ENCODE results near the gene CCL16.
"Not testable (repeated sequence)": the region's sequence is repeated elsewhere in the genome, so short reads cannot be mapped to it uniquely, and the experiment has no call there.

CCL16 gene

GRCh38 chr17:35984140-35984539 is 2.8 kb upstream of the CCL16 start:
- no peak for DNase-seq

GRCh38 chr17:35982409-35983191 is 1.3 kb upstream of the CCL16 start:
- DNase-seq = no peak

GRCh38 chr17:35981908-35982330 is 622 bp upstream of the CCL16 start:
- DNase-seq = no peak

GRCh38 chr17:35978346-35978745 is 3.0 kb downstream of the CCL16 start:
- DNase-seq = no peak

- DNase-seq = no peak
Observed at GRCh38 chr17:35977509-35977908, 3.8 kb downstream of the CCL16 start.

GRCh38 chr17:35973333-35974260 is 7.7 kb downstream of the CCL16 start:
- DNase-seq = no peak

GRCh38 chr17:35972945-35973332 is 8.4 kb downstream of the CCL16 start:
- no peak for DNase-seq

- DNase-seq = no peak
Observed at GRCh38 chr17:35972535-35972934, 8.8 kb downstream of the CCL16 start.

GRCh38 chr17:35972066-35972465 is 9.2 kb downstream of the CCL16 start:
- DNase-seq = no peak

GRCh38 chr17:35969558-35970380 is 11.5 kb downstream of the CCL16 start:
- peak; percentile 37 to 55 for DNase-seq

- DNase-seq = no peak
Observed at GRCh38 chr17:35968520-35969054, 12.7 kb downstream of the CCL16 start.

- no peak for DNase-seq
Observed at GRCh38 chr17:35965272-35965671, 16.0 kb downstream of the CCL16 start.

- DNase-seq = no peak
Observed at GRCh38 chr17:35963663-35964062, 17.6 kb downstream of the CCL16 start.

GRCh38 chr17:35953720-35954119 is 27.6 kb downstream of the CCL16 start:
- no peak for DNase-seq

GRCh38 chr17:35949401-35949800 is 31.9 kb downstream of the CCL16 start:
- no peak for DNase-seq

- DNase-seq = no peak
Observed at GRCh38 chr17:35948092-35948491, 33.2 kb downstream of the CCL16 start.

- DNase-seq = peak; percentile 5 to 56
Observed at GRCh38 chr17:35947156-35947585, 34.1 kb downstream of the CCL16 start.

GRCh38 chr17:35944151-35944550 is 37.1 kb downstream of the CCL16 start:
- no peak for DNase-seq

GRCh38 chr17:35943537-35943936 is 37.8 kb downstream of the CCL16 start, which contains the start of gene LYZL6:
Gene LYZL6 (minus strand): TSS chr17:35943713. CDS start chr17:35939356, 4,357 bp downstream.
- no peak for DNase-seq

GRCh38 chr17:35942588-35943186 is 38.6 kb downstream of the CCL16 start:
- DNase-seq = no peak

- not testable (repeated sequence) for DNase-seq
Observed at GRCh38 chr17:35938492-35938891, 42.8 kb downstream of the CCL16 start.

GRCh38 chr17:35936063-35936462 is 45.2 kb downstream of the CCL16 start:
- DNase-seq = no peak
